KG1 (cell line): ENCODE data around the gene GRAMD1B.

Experiments
- DNase-seq: peaks from one replicate; lab custom pipeline; 2025; lab: John Stamatoyannopoulos, UW

GRAMD1B gene

DNA sequence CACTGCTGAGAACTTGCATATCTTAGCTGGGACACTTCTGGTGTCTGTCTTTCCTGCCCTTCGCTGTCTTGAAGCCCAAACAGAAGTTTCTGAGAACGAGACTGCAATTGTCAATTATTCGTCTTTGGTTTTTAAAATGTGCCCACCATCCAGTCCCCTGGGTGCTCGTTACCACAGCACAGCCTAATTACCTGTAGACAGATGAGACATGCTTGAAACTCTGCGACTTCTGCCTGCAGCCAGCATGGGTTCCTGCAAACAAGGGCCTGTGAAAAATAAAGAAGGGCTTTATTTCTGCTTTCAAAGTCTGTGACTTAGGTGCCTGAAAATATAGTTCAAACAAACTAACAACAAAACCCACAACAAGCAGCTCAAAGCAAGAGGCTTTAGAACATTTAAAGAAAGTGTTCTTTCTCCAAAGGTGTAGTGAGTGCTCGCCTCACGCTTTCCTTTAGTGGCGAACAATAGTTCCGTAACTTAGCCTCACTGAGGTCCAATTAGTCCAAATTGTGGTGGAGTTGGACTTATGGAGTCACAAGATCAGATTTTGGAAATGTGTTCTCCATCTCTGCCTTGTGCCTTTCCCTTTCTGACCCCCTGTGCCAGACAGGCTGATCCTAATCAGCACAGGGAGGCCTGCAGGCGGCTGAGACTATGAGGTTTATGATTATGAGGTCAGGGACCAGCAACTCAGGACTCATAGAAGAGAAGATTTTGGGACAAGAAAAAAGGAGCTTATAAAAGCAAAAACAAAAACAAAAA lies 20.4 kb upstream of the GRAMD1B start:
- DNase-seq: no peak

DNA sequence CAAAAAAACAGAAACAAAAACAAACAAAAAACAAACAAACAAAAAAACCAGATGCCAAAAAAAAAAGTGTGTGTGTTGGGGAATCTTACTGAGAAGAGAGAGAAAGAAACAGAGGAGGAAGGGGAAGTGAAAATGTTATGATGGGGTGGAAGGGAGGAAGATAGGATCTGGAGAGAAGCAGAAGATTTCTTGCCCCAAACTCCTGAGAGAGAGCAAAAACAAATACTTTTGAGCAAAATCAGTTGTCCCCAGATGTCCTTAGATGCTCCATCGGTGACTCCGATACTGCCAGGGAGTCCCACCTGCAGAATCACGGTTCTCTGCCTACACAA lies 19.9 kb upstream of the GRAMD1B start:
- no peak for DNase-seq

DNA sequence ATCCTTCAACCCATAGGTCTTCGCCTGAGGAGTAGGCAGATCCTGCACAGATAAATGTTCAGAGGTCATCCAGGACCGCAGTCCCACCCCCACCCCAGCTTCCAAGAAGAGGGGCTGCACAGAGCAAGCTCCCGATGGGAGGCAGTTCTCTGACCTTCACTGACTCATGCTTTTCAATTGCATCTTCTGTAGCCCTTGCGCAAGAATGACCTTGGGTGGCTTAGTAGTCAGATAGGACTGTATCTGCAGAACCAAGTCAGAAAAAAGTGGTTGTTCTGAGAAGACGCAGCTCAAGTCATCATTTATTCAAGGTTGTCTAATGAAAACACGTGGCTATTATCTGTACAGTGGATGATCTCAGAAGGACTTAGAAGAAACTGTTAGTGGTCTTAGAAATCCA lies 16.4 kb upstream of the GRAMD1B start:
- no peak for DNase-seq

DNA sequence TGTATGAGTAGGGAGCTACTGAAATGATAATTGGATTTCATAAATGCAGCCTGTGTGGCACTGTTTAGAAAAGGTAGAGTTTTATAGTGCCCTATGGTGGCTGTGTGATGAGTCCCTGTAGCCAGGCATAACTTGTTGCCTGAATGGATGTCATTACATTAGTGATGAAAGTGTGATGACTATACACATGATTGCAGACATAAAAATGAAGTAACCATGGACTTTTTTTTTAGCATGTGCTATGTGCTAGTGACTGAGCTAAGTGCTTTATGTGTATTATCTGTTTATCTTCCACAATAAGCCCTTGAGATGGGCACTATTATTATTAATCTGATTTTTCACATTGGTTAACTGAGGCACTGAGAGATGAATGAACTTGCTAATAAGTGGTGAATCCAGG lies 13.5 kb upstream of the GRAMD1B start:
- DNase-seq: no peak

DNA sequence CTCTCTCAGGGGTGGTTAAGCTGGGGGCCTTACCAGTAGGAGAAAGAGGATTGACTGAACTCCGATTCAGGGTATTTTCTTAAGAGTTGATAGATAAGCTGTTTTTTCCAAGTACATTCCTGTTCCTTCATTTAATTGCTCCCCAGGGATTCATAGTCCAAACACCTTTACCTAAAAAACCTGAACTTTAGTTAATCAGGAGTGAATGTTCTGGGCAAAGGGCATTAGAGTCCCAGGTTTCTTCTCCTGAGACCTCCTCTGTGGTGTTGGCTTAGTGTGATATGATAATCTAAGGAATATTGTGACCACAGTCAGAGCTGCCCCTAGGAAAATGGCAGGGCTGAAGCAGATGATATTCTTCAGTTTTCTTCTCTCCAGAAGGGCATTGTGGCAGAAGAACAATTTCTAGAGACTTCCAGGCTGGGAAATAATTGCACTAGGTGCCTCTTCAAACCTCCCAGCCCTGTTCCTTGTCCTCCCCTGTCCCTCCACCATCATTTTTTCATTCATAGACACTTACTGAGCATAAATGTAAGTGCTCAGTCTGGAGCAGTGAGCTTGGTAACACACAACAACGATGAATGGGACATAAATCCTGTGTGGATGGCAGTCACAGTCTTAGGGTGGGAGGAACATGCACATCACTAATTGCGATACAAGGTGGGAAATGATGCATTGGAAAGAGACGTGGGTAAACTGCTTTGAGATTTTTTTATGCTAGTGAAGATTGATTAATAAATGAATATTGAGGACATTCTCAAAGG lies 11.5 kb upstream of the GRAMD1B start:
- no peak for DNase-seq

DNA sequence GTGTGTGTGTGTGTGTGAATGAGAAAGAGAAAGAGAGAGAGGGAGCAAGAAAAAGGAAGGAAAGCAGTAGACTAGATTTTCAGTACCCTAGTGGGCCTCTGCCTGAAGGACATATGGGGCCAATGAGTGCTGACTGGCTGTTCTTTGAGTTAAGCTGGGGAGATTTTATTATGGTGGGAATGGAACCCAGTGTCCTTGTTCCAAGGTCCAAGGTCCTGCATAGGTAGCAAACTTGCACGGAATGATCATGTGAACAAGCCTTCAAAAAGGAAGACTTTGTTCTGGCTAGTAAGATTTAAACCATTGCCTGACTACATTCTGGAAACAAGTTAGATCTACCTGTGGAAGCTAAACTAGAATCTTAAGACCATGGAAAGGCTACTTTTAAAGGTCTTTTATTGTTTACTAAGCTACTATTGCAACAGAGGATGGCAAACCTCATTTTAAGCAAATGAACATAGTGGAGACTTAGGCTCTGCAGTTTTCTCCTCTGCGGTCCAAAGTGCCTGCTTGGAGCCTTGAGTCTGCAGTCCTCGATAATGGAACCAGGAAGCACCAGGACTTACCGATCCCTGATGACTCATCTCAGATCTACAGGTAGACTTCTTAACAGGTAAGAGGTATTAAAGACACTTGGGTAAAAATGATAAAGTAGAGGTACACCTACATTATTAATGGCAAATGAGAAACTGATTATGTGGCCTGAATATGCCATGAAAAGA lies 10.2 kb upstream of the GRAMD1B start:
- DNase-seq: no peak

DNA sequence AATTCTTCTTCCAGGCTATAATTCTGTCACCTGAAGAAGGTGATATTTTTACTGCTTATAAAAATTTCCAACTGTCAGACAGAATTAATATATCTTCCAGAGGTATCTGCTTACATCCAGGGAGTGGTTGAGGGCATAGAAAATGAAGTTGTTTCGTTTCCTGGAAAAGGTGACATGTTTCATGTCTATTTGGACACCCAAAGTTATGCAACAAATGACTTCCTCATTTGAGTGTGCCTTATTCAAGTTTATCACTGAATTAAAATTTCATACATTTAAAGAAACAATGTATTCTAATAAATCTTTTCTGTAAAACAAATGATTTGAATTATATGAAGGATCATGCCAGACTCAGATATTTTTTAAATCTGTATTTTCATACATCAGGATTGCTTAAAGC lies 8.5 kb upstream of the GRAMD1B start:
- no peak for DNase-seq

DNA sequence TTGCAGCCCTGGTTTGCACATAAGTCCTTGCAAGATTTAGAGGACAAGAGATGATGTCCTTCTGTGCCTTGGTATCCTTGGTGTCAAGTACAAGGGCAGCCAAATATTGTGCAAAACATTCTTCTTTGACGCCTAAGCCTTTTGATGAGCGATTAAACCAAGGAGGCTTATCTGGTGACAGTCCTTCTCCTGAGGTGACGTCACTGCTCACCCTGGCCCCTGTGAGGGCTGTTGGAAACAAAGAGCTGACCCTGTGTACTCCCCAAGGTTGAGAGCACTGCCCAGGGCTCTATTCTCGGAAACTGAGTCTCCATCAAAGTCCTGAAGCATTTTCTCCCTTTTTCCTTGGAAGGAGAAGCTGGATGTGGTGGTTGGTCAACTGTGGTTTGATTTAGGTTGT lies 4.7 kb upstream of the GRAMD1B start:
- DNase-seq: no peak

DNA sequence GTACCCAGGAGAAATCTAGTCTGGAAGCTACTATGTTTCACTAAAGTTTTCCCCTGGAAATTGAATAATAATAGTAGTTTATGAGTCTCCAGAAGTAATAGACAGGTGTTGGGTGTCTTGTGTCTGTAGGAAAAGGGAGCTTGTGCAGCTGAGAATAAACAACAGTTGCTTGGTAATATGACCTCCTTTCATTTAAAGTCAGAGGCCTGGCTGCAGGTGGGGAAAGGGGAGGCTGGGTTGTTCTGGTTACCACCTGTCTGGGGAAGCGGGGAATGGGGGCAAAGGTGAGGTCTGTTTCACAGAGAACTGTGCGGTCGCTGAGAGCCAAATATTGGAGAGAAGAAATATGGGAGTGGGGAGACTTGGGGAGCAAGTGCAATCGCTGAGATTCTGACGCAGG lies 3.3 kb upstream of the GRAMD1B start:
- no peak for DNase-seq

DNA sequence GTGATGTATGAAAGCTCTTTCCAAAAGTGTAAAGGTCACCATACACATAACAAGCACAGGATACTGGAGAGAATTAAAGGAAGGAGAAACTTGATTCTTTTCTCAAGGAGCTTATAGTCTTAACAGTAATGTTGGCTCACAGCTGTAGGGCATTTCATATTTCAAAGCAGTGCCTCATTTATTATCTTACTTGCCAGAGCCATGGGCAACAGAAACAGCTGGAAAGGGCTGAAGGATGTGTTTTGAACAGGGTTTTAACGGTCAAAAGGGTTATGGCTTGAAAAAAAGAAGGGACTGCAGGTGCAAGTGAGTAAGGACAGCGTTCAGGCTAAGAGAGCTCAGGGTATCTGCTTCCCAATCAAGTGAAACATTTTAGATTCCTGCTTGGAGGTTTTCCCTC lies 2.7 kb upstream of the GRAMD1B start:
- DNase-seq: no peak

DNA sequence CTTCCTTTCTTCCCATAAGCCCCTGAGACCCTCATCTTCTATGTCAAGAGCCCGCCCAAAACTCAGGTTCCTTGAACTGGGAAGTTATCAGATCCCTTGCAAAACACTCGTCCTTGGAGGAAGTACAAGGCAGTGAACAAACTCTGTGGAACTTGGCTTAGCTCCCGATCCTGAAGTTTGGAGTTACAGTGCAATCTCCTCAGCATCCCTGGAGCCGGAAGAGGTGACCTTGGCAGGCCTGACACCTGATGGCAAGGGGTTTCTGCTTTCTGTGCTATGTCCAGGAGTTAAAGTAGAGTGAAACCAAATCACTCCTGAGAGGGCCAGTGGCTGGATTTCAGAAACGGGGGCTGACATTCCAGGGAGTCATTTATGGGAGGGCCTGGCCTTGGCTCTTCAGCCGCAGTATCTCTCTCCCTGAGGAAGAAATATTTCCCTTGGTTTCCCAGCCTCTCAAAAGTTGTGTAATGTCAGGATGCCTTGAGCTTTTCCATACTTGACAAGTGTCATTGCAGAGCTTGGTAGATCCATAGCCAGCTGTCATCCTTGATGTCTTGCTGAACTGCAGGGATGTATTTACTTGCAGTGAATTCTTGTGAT lies 1.9 kb upstream of the GRAMD1B start:
- DNase-seq: no peak

DNA sequence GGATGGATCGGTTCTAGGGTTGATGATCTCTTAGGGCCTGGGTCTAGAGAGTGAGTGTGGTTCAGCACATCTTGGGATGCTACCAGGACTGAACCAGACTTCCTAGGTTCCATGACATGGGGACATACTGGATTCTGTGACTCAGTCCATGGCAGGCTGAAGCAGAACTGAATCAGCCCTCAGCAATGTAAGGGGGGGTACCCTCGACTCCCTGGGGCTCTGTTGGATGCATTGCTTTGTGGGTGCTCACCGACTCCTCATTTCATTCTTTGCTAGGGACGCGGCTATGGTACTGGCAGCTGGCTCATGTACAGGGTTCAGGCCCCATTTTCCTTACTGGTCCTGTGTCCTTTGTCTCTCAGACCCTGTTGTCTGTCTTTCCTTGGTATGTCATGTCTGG lies 733 bp upstream of the GRAMD1B start:
- DNase-seq: no peak

DNA sequence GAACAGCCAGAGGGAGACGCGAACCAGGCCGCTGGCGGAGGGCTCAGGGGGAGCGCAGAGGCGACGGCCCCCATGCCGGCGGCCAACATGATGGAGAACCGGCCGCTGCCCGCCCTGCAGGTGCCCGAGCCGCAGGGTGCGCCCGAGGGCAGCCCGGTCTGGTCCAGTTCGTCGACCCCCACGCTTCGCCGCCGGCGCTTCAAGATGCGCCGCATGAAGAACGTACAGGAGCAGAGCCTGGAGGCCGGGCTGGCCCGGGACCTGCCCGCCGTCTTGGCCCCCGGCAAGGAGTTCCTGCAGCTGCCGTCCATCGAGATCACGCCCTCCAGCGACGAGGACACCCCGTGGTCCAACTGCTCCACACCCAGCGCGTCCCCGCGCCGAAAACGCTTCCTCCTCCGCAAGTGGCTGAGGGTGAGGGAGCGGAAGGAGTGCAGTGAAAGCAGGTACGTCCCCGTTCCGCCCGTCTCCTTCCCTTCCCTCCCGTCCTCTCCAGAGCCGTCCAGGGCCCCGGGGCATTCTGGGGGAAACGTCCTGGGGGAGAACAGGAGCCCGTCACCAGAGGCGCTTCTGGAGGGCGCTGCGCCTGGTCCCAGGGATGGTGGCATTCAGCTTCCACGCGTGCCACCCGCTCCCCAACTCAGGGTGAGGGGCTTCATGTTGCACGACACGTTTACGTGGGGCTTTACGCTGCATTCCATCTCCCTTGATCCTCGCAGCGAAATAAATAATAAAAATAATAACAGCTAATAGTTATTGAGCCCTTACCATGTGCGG lies 840 bp downstream of the GRAMD1B start:
- DNase-seq: peak; percentile 85

DNA sequence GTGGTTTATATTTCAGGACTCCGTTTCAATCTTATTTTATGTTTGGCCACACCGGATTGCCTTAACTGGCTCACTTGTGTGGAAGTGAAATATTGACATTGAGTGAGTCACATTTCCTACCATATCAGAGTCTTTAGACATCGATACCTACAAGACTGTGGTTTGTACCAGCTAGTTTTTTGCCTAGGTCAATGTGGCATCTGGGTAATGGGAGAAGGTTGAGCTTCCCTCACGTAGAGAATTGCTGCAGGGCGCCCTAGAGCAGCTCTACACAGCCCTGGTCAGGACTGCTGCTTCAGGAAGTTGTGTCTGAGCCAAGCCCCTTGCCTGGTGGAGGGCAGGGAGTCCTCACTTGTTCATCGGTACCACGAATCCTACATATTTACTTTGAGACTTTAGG lies 1.6 kb downstream of the GRAMD1B start:
- no peak for DNase-seq

DNA sequence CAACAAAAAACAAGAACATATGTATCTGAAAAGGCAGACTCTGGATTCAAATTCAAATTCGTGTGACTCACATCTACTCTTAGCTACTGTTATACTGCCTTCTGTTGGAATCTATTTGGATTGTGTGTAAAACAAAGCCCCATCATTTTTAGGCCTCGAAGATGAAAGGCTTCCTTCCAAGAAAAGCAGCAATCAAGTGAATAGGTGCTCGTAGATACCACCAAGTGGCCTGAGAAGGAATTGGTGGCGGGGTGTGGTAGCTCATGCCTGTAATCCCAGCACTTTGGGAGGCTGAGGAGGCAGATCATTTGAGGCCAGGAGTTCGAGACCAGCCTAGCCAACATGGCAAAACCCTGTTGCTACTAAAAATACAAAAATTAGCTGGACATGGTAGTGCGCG lies 4.2 kb downstream of the GRAMD1B start:
- DNase-seq: no peak

DNA sequence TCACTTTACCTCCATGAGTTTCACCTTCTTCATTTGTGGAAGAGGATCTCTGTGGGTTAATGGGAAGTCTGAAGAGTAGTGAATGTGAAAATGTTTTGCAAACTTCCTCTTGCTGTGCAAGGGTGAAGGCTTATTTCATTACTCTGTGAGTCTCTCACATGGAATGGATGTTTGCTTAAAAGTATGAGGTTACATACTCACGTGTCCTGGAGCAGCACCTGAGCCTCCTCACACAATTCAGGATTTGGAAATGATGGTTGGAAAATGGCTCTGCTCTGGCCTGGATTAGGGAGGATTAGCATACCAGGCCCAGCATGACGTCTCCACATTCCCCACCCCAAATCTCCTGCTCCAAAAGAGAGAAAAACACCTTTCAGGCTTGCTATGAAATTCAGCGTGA lies 4.8 kb downstream of the GRAMD1B start:
- no peak for DNase-seq

DNA sequence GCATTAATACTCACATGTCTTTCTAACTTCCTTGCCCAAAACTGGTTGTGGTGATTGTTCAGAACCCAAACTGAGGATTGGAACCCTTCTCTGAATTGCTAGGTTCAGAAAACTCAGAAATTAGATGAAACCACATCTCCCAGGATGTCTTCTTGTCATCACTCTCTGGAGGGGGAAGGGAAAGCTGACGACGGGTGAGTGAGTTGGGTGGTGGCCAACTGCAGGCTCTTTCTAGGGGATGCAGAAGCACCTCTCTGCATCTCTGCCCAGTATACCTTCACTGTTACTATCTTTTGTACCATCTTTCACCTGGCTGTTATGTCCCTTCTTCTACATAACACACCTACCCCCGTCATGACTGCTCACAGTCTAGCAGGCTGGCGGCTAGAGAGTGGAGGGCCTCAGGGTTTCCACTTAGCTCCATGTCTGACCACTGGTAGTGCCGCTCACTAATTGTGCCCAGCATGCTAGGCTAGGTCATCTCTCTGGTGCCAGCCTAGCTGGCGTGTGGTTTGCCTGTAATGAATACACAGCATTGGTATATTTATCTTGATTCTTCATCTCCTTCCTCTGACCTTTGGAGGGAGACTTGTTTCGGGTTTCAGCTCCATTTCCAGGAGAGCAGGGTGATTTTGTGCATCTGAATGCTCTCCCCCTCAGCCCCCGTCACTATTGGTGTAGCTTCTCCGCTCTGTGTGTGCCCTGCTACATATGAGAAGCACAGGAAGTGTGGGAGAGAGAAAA lies 7.3 kb downstream of the GRAMD1B start:
- no peak for DNase-seq

DNA sequence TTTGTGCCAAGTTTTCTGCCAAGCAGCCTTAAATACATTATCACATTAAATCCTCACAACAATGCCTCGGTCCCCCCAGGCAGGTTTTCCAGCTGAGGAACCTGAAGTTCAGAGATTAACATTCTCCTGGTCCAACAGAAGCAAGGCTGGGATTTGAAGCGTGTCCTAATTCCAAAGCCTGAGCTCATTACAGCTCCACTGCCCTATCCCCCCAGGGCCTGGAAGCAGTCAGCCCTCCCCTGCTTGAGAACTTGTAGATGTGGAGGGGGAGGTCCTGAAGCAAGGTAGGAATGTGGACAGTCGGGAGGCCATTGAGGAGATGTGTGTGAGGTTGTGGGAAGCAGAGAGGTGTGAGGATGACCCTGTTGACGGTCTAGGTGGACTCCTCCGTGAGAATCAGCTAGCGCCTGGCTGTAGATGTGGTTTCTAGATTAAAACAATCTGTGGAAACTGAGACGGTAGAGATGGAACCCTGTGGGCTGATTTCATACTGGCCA lies 8.1 kb downstream of the GRAMD1B start:
- no peak for DNase-seq

DNA sequence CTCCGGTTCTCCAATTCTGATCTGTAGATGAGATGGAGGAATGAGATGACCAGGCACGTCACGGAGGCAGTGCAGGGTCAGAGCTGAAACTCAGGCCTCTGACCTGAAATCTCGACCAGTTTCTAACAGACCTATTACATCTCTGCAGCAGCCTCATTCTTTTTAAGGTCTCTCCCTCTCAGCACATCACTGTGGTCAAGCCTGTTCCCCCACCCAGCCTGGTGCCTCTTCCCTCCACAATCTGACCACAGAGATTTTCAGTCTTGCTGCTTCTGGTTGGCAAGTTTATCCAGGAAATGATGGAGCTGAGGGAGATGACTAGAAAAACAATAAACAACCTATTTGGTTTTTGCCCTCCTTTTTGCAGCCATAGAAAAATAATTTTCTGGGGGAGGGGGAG lies 9.5 kb downstream of the GRAMD1B start:
- no peak for DNase-seq

DNA sequence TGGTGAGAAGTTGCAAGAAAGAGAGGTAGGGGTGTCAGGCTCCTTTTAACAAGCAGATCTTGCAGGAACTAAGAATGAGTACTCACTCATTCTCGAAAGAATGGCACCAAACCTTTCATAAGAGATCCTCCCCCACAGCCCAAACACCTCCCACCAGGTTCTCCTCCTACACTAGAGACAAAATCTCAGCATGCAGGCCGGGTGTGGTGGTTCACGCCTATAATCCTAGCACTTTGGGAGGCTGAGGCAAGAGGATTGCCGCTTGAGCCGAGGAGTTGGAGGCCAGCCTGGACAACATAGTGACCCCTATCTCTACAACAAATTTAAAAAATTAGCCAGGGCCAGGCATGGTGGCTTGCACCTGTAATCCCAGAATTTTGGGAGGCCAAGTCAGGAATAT lies 11.1 kb downstream of the GRAMD1B start:
- no peak for DNase-seq
